Activated CD4-positive, alpha-beta T cell treated with anti-CD3 and anti-CD28 coated beads, Interleukin-2, Interleukin-6, amounts not matched to agents 100 ng/mL and 50 ng/mL, durations not matched to agents 16 hours and 8 hours (primary cell): ENCODE results near the gene APAF1.
"Not testable (repeated sequence)": the region's sequence is repeated elsewhere in the genome, so short reads cannot be mapped to it uniquely, and the experiment has no call there.

Source experiments
- DNase-seq: peaks from one replicate; pipeline ENCODE4 v3.0.0-alpha.2; 2020

The APAF1 gene, protein sequence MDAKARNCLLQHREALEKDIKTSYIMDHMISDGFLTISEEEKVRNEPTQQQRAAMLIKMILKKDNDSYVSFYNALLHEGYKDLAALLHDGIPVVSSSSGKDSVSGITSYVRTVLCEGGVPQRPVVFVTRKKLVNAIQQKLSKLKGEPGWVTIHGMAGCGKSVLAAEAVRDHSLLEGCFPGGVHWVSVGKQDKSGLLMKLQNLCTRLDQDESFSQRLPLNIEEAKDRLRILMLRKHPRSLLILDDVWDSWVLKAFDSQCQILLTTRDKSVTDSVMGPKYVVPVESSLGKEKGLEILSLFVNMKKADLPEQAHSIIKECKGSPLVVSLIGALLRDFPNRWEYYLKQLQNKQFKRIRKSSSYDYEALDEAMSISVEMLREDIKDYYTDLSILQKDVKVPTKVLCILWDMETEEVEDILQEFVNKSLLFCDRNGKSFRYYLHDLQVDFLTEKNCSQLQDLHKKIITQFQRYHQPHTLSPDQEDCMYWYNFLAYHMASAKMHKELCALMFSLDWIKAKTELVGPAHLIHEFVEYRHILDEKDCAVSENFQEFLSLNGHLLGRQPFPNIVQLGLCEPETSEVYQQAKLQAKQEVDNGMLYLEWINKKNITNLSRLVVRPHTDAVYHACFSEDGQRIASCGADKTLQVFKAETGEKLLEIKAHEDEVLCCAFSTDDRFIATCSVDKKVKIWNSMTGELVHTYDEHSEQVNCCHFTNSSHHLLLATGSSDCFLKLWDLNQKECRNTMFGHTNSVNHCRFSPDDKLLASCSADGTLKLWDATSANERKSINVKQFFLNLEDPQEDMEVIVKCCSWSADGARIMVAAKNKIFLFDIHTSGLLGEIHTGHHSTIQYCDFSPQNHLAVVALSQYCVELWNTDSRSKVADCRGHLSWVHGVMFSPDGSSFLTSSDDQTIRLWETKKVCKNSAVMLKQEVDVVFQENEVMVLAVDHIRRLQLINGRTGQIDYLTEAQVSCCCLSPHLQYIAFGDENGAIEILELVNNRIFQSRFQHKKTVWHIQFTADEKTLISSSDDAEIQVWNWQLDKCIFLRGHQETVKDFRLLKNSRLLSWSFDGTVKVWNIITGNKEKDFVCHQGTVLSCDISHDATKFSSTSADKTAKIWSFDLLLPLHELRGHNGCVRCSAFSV (N-terminal part only)

DNA sequence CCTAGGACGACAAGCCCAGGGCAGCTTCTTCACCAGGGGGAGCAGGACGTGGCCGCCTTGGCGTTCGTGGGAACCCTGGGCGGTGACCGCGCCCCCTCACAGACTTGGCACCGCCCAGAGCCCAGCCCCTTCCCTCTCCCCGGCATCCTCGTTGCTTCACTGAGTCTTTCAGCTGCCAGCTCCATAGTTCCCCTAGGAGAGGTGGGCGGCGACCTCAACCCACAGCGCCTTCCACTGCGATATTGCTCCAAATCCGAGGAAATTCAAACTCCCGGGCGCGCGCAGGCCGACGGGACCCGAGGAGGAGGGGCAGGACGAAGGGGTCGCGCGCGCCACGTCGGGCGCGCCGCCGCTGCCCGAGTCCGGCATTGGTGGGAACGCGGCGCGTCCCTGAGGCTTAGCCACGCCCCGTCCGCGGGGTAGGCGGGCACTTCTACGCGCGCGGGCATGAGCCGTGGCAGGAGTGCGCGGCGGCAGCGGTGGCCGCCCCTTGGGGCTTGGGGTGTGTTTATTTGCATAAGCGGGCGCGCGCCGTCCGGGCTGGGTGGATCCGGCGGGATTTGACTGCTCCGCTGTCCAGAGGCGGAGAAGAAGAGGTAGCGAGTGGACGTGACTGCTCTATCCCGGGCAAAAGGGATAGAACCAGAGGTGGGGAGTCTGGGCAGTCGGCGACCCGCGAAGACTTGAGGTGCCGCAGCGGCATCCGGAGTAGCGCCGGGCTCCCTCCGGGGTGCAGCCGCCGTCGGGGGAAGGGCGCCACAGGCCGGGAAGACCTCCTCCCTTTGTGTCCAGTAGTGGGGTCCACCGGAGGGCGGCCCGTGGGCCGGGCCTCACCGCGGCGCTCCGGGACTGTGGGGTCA lies at the start of gene APAF1, which contains the start of gene IKBIP:
APAF1 (plus strand) TSS at position 579 of the 860 bp plus-strand sequence. CDS start 3,070 bp downstream, outside the sequence.
IKBIP (minus strand) TSS at position 77 of the 860 bp plus-strand sequence. CDS start 87 bp downstream, outside the sequence.
- DNase-seq = peak; percentile 99

DNA sequence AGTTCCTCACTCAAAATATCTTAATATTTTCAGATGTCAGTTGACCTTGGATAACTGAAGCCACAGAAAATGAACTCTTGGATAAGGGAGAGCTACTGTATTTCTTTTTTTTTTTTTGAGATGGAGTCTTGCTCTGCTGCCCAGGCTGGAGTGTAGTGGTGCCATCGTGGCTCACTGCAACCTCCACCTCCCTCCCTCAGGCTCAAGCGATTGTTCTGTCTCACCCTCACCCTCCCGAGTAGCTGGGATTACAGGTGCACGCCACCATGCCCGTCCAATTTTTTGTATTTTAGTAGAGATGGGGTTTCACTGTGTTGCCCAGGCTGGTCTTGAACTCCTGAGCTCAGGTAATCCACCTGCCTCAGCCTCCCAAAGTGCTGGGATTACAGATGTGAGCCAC lies 47.8 kb upstream of the APAF1 start:
- DNase-seq = not testable (repeated sequence)

DNA sequence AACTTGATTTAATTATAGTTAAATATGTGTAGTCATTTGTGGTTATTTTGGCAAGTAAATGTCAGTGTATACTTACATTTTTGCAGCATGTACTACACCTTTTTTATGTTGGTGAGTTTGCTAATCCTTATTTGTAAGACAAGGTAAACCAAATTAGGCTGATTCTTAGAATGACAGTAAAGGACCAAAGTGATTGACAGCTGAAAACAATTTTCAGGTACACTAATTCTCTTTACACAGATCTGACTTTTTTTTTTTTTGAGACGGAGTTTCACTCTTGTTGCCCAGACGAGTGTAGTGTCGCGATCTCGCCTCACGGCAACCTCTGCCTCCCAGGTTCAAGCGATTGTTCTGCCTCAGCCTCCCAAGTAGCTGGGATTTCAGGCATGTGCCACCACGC lies 43.2 kb upstream of the APAF1 start:
- DNase-seq = no peak

DNA sequence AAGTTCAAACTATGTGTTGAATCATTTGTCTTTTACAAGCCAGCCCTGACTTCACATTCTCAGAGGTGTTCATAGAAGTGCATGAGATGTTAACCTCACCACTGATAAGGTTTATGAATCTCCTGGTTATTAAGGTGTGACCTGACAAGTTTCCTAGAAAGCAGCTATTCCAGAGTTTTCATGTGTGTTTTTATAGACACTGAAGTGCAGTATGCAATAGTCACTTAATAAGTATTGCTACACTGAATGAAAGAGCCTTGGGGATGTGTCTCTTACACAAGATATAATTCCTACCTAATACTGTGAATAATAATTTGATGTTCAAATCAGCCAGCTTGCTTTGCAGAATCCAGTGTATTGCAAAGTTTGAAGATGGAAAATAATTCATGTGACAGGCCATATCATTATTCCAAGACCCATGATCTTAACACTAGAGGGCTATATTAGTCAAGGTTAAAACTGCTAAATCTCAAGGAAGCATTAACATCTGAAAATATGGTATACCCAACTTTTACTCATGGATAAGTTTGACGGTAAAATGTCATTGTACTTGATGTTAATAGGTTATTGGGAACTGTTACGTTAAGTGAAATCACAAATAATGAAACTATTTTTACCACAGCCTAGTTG lies 38.6 kb upstream of the APAF1 start:
- no peak for DNase-seq

DNA sequence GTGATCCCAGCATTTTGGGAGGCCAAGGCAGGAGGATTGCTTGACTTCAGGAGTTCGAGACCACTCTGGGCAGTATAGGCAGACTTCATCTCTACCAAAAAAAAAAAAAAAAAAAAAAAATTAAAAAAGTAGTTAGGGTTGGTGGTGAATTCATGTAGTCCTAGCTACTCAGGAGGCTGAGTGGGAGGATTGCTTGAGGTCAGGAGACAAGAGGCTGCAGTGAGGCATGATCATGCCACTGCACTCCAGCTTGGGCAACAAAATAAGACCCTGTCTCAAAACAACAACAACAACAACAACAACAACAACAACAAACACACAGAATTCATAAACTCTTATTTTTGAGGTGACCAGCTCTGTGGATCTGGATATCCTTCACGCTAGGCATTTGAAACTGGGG lies 34.5 kb upstream of the APAF1 start:
- no peak for DNase-seq

DNA sequence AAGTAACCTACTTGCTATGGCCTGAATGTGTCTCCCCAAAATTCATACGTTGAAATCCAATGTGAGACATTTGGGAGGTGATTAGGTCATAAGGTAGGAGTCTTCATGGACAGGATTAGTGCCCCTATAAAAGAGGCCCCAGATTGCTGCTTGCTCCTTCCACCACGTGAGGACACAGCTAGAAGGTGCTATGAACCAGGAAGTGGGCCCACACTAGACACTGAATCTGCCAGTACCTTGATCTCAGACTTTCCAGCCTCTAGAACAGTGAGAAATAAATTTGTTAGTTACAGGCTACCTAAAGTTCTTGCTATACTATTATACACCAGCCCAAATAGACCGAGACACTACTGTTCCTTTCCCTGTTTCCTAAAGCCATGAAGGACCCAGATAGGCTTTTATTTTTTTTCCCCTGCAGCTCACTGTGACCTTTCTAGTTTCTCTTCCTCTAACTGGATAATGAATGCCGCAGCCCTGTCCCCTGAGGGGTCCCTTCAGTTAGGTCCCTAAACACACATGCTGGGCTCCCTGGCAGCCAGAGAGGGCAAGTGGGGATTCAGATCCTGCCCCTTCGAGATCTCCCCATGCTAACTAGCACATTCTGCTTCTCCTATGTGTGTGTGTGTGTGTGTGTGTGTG lies 32.3 kb upstream of the APAF1 start:
- no peak for DNase-seq

DNA sequence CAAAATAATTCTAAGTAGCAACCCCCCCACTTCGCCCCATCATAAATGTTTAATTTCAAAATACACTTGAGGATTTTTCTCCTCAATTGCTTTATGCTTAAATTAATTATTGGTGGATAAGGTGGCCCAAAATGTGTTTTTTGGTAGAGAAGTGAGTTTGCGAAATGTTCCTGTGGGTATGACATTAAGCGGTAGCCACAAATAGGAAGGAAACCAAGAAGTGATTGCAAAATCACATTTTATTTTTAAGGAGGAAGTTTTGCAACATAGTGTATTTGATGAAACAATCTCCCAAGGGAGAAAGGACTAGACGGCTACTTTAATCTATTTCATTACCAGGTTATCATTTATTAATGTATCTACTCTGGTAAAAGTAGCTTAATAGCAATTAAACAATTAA lies 26.1 kb upstream of the APAF1 start:
- DNase-seq = no peak

DNA sequence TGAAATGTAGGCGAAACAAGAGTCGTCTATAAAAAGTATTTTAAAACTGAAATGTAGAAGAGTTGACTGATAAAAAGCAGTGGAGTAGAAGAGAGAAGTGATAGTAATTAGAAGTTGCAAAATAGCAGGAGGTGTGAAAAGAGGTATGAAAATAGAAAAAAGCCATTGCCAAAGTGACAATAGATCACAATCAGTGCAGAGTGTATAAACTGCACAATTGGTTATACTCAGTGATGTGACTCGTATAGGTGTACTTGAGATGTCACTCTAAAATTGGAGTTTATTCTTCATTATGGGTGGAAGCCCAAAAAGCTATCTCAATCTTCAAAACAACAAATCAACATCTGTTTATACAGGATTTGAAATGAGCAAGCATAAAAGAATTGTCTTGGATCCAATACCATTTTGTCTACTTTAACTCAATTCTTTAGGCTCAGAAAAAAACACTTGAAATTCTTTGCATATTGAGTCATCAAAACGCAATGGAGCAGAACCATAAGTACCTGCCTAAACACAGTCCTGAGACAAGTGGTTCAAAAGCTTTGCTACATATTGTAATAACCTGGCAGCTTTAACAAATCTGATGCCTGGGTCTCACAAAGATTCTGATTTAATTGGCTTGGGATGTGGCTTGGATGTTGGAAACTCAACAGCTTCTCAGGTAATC lies 9.3 kb upstream of the APAF1 start:
- no peak for DNase-seq

DNA sequence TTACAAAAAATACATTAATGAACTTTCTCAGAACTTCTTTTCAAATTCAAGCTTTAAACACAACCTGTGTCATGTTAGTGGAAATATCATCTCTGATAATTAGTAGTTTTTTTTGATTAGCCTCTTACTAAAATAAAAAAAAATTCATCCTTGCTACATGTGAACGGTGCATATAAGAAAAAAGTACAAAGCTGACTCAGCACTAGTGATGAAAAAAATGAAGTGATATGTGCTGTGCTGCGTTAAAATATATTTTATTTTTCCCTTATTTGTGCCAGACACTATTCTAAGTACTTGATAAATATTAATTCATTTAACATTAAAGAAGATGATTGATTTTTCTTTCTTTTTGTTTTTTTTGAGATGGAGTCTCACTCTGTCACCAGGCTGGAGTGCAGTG lies 8.0 kb upstream of the APAF1 start:
- no peak for DNase-seq

DNA sequence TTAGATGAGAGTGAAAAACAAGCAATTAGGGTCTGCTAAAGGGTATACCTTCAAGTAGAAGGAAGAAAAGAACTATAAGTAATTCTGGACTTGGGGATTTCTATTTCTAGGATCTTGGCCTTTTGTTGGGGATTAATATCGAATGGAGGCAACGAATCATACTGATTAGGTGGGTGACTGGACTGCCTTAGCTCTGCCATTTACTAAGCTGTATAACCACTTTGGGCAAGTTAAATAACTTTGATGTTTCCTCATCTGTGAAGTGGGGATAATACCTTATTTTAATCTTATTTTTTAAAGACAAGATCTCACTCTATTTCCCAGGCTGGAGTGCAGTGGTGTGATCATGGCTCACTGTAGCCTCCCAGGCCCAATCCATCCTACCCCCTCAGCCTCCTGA lies 7.1 kb upstream of the APAF1 start:
- DNase-seq = no peak

DNA sequence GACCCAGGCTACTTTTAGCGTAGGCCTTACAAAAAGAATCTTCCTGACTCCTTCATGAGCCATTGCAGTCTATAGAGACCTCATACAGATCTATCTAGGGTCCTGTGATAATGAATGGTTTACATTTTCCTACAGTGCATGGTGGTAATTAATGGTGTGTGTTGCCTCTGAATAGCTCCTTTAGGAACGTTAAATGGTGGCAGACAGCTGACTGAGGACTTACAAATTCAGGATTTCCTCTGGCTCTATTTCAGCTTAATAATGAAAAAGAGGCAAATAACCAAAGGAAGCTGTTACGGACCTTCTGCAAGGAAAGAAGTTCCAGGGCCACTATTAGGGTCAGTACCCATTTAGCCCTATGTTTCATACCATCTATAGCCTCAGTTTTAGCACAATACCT lies 5.6 kb upstream of the APAF1 start:
- no peak for DNase-seq

DNA sequence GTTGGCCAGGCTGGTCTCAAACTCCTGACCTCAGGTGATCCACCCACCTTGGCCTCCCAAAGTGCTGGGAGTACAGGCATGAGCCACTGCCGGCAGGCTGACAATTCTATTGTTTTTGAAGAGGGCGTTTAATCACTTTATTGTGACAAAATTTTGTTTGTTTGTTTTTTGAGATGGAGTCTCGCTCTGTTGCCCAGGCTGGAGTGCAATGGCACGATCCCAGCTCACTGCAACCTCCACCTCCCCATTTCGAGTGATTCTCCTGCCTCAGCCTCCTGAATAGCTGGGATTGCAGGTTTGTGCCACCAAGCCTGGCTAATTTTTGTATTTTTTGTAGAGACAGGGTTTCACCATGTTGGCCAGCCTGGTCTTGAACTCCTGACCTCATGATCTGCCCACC lies 2.3 kb upstream of the APAF1 start:
- DNase-seq = not testable (repeated sequence)

DNA sequence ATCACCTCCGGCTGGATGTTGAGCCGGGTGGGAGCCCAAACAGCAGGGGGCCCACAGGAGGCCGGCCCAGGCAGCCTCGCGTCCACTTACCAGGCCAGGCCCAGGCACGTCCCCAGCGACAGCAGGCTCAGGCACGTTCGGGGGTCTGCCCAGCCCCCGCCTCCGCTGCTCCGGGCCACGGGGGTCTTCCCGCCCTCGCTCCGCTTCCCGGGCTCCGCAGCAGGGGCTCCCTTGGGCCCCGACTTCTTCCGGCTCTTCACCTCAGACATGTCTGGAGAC lies 718 bp upstream of the APAF1 start:
- DNase-seq = no peak

DNA sequence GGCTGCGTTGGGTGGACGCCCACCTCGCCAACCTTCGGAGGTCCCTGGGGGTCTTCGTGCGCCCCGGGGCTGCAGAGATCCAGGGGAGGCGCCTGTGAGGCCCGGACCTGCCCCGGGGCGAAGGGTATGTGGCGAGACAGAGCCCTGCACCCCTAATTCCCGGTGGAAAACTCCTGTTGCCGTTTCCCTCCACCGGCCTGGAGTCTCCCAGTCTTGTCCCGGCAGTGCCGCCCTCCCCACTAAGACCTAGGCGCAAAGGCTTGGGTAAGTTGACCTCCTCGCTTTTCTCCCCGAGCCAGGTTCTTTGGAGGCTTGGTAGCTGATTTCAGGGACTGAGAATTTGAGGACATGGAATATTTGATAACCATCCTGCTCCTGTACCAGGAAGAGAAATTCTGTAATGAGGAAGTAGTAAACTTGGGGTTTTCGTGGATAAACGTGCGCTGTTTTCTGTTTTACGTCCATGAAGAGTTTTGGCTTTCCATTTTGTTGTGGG lies 530 bp downstream of the APAF1 start:
- peak; percentile 12 for DNase-seq

DNA sequence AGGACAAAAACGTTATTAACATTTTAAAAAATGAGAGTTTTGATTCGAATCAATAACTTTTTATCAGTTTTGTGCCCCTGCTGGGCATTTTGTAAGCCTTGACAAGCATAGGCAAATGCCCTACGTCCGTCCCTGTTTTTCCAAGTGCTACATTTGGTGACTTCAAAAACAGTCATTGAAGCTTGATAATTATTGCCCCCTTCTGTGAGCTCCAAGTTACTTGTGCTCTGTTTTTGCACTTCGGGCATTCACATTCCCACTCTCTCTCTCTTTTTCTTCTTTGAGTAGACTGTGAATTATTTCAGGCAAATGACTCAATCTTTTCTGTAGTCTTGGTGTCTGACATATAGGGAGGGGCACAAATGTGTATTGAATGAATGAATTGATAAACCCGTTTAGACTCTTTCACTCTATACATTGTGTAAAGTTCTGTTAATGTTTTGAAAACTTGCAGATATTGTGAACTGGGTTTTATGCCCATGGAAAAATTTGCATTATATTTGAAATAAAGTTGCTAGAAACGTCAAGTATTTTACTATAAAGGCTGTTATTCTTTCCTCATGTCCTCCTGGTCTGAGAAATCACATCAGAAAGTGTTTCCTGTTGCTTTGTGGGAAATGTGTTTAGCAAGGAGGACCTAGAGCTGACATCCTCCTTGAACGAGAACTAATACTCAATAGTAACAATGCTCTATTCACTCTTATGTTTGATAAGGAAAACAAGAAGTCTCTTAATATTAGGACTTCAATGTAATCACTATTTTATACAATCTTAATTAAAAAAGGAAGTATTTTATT lies 1.4 kb downstream of the APAF1 start:
- DNase-seq = peak; percentile 6

DNA sequence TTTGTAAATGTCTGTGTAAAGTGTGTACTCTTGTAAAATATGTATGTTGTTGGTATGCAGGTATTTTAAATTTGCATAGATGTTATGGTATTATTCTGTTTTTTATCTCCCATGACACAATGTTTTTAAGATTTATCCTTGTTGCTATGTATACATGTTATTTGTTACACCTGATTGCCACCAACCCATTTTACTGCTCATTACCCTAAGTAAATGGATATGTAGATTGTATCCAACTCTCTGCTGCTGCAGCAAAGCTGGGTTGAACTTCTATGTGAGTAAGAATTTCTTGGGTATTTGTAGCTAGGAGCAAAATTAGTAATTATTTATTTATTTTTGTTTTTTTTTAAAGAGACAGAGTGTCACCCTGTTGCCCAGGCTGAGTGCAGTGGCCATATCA lies 6.2 kb downstream of the APAF1 start:
- no peak for DNase-seq

DNA sequence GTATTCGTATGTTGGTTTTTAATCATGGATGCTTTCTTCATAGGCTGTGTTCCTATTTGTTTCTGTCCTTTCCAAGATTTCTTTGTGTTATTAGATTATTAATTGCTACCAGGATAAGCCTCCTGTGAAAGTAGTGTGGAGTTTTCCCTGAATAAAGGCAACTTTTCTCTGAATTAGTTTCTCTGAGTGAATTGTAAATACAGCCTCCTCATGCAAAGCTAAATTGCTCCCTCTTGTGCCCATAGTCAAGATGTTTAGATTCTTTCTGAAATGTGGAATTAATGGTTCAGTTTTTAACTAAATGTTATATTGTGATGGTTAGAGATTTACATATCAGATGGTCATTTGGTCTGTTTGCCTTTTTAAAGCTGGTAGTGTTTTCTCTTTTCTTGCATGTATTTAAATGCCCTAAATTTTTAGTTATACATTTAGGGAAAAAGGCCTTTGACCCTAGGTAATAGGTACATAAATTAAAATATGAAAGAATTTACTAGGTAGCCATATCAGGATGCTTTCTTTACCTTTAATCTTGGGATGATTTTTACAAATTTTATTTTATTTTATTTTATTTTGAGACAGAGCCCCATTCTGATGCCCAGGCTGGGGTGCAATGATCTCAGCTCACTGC lies 8.9 kb downstream of the APAF1 start:
- peak; percentile 59 for DNase-seq

DNA sequence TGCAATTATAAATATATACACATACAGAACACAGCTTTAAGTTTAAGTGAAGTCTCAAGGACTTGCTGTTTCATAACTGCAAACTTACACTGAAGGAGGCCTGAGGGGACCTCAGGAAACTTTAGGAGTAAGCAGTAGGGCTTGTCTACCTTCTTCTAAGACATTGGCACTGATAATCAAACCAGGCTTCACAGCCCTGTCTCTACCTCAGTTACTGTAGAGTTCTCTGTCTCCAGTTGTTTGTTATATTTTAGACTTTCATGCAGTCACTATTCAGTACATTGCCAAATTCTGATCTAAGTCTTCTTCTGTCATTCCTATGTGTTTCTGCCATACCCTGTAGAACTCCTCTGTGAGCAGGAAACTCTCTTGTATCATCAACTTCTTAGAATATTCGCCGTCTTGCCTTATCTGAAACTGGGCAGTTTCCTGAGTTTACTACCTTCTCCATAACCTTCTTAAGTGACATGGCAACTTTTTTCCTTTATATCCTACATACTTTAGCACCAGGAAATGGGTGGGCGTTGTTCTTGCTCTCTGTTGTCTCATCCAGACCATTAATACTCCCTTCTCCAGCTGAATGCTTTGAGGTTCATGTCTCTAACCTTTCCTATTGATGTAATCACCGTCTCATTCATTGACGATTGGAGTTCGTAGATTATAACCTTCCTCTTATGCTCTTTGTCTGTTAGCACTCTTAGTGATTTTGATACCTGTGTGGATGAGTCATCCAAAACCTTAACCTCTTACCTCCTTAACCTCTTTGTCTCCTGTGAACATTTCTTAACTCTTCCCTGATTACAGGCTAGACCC lies 11.4 kb downstream of the APAF1 start:
- DNase-seq = peak; percentile 77

DNA sequence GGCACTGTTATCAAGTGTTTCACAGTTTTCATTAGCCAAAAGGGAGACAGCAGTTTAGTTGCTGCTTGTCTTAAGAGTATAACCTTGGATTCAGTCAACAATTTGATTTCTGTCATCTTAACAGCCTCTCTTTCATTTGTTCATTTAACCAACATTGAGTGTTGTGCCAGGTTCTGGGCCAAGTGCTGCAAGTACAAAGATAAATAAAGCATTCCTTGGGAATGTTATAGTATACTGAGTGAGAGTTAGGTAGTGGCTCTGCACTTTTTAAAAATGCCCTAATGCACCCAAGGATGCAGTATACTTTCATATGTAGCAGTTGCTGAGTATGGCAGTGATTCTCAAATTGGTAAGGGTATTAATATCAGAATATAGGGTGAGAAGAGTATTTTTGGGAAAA lies 15.4 kb downstream of the APAF1 start:
- DNase-seq = no peak
